ENCODE measurements around the gene C2CD4A.

Gene C2CD4A

GRCh38 chr15:62060113-62060895 is 6.5 kb upstream of the C2CD4A start, which contains the start of gene VPS13C:
VPS13C (minus strand) TSS chr15:62060447; CDS start chr15:62060374, 73 bp downstream.
- DNase-seq (ENCODE audit: low spot score) = peak; percentile 92

- DNase-seq (ENCODE audit: low spot score) = no peak
Measured at GRCh38 chr15:62060896-62061280, 5.9 kb upstream of the C2CD4A start.

- no peak for DNase-seq (ENCODE audit: low spot score)
Measured at GRCh38 chr15:62063825-62064635, 2.7 kb upstream of the C2CD4A start.

- DNase-seq (ENCODE audit: low spot score) = no peak
Measured at GRCh38 chr15:62067448-62068044, 769 bp downstream of the C2CD4A start.

GRCh38 chr15:62068071-62068809 is 1.5 kb downstream of the C2CD4A start:
- DNase-seq (ENCODE audit: low spot score) = no peak

- DNase-seq (ENCODE audit: low spot score) = no peak
Measured at GRCh38 chr15:62068810-62069167, 2.0 kb downstream of the C2CD4A start.

- no peak for DNase-seq (ENCODE audit: low spot score)
Measured at GRCh38 chr15:62069551-62069950, 2.8 kb downstream of the C2CD4A start.

- peak; percentile 63 for DNase-seq (ENCODE audit: low spot score)
Measured at GRCh38 chr15:62071711-62072308, 5.0 kb downstream of the C2CD4A start.

- no peak for DNase-seq (ENCODE audit: low spot score)
Measured at GRCh38 chr15:62075595-62076277, 9.0 kb downstream of the C2CD4A start.

- DNase-seq (ENCODE audit: low spot score) = no peak
Measured at GRCh38 chr15:62079594-62079993, 12.8 kb downstream of the C2CD4A start.

- no peak for DNase-seq (ENCODE audit: low spot score)
Measured at GRCh38 chr15:62083194-62084154, 16.7 kb downstream of the C2CD4A start.

- no peak for DNase-seq (ENCODE audit: low spot score)
Measured at GRCh38 chr15:62085740-62086139, 19.0 kb downstream of the C2CD4A start.

GRCh38 chr15:62087671-62088352 is 21.0 kb downstream of the C2CD4A start:
- no peak for DNase-seq (ENCODE audit: low spot score)

- no peak for DNase-seq (ENCODE audit: low spot score)
Measured at GRCh38 chr15:62088353-62088693, 21.5 kb downstream of the C2CD4A start.

- DNase-seq (ENCODE audit: low spot score) = no peak
Measured at GRCh38 chr15:62089616-62090015, 22.8 kb downstream of the C2CD4A start.

GRCh38 chr15:62090988-62091387 is 24.2 kb downstream of the C2CD4A start:
- DNase-seq (ENCODE audit: low spot score) = no peak

- DNase-seq (ENCODE audit: low spot score) = no peak
Measured at GRCh38 chr15:62093809-62094208, 27.0 kb downstream of the C2CD4A start.

GRCh38 chr15:62094388-62094787 is 27.6 kb downstream of the C2CD4A start:
- no peak for DNase-seq (ENCODE audit: low spot score)

GRCh38 chr15:62099094-62099601 is 32.4 kb downstream of the C2CD4A start:
- DNase-seq (ENCODE audit: low spot score) = no peak
